WTC11 (cell line): ENCODE results near the gene LMOD1. TPM values are rescaled to one million over a fixed set of nuclear protein-coding genes. Genes with fewer than 3 reads are reported as not detected.

Experiments
- ATAC-seq: fragments of 200-7000 bp; cut with Tn5 transposase; 2 replicates; pipeline ENCODE4 v1.10.0; 2021; ENCODE audit warnings: mild to moderate bottlenecking, moderate library complexity
- CTCF ChIA-PET: fragments of 300-600 bp; sonication (Branson Sonifier 250); formaldehyde crosslinking; loops from one replicate; lab custom pipeline; 2021; ENCODE audit warnings: antibody characterized with exemption; lab: Charles Lee
- POLR2A ChIA-PET: fragments of 350-600 bp; sonication (Branson Sonifier 250); formaldehyde crosslinking; loops from one replicate; lab custom pipeline; 2021; ENCODE audit warnings: antibody characterized with exemption; lab: Charles Lee
- DNase-seq: peaks from one replicate; pipeline ENCODE4 v3.0.0; 2021; ENCODE audit warnings: low spot score
- H3K27ac Mint-ChIP-seq: 2 replicates; pipeline ENCODE4 v1.8.0; 2021; ENCODE audit warnings: mixed read lengths
- H3K27me3 Mint-ChIP-seq: 2 replicates; pipeline ENCODE4 v1.8.0; 2021; ENCODE audit warnings: low read depth, mild to moderate bottlenecking, moderate library complexity, mixed read lengths
- H3K36me3 Mint-ChIP-seq: 2 replicates; pipeline ENCODE4 v1.8.0; 2021; ENCODE audit warnings: mixed read lengths
- H3K4me1 Mint-ChIP-seq: 2 replicates; pipeline ENCODE4 v1.8.0; 2022; ENCODE audit warnings: mixed read lengths
- H3K4me3 Mint-ChIP-seq: 2 replicates; pipeline ENCODE4 v1.8.0; 2021; ENCODE audit warnings: mild to moderate bottlenecking, moderate library complexity, mixed read lengths
- H3K9me3 Mint-ChIP-seq: 2 replicates; pipeline ENCODE4 v1.8.0; 2021; ENCODE audit warnings: mixed read lengths
- AFF4 ChIP-seq: sonication (generic); formaldehyde crosslinking; IDR thresholded peaks from 2 replicates; pipeline ENCODE4 v1.8.1; 2023; ENCODE audit warnings: mild to moderate bottlenecking, missing genetic modification reagents, borderline replicate concordance
- CREB1 ChIP-seq: sonication (generic); formaldehyde crosslinking; IDR thresholded peaks from 2 replicates; pipeline ENCODE4 v1.8.0; 2023; ENCODE audit warnings: mild to moderate bottlenecking, missing genetic modification reagents
- CREM ChIP-seq: sonication (generic); formaldehyde crosslinking; IDR thresholded peaks from 2 replicates; pipeline ENCODE4 v1.8.1; 2022; ENCODE audit warnings: mild to moderate bottlenecking, missing genetic modification reagents, moderate library complexity
- EMX1 ChIP-seq: fragments of 250-450 bp; sonication (Bioruptor Pico); IDR thresholded peaks from 2 replicates; pipeline ENCODE4 v1.8.0; 2021; ENCODE audit warnings: mild to moderate bottlenecking
- ESRRA ChIP-seq: sonication (generic); formaldehyde crosslinking; IDR thresholded peaks from 2 replicates; pipeline ENCODE4 v1.8.1; 2022; ENCODE audit warnings: mild to moderate bottlenecking, missing genetic modification reagents, borderline replicate concordance
- ETV6 ChIP-seq: sonication (generic); formaldehyde crosslinking; IDR thresholded peaks from 2 replicates; pipeline ENCODE4 v1.8.1; 2022; ENCODE audit warnings: mild to moderate bottlenecking, missing genetic modification reagents
- FOXK1 ChIP-seq: sonication (generic); formaldehyde crosslinking; IDR thresholded peaks from 2 replicates; pipeline ENCODE4 v1.8.0; 2022; ENCODE audit warnings: mild to moderate bottlenecking, moderate library complexity, missing genetic modification reagents
- IRF1 ChIP-seq: sonication (generic); formaldehyde crosslinking; IDR thresholded peaks from 2 replicates; pipeline ENCODE4 v1.8.0; 2023; ENCODE audit warnings: missing genetic modification reagents
- KAT7 ChIP-seq: sonication (generic); formaldehyde crosslinking; IDR thresholded peaks from 2 replicates; pipeline ENCODE4 v1.8.1; 2023; ENCODE audit warnings: missing genetic modification reagents, mild to moderate bottlenecking, borderline replicate concordance
- NR3C1 ChIP-seq: sonication (generic); formaldehyde crosslinking; conservative IDR thresholded peaks from 2 replicates; pipeline ENCODE4 v1.8.1; 2023; ENCODE audit warnings: low read depth, mild to moderate bottlenecking, missing genetic modification reagents
- OVOL2 ChIP-seq: fragments of 250-450 bp; sonication (Bioruptor Pico); IDR thresholded peaks from 2 replicates; pipeline ENCODE4 v1.9.0; 2021; ENCODE audit warnings: mild to moderate bottlenecking, borderline replicate concordance
- RELA ChIP-seq: sonication (generic); formaldehyde crosslinking; IDR thresholded peaks from 2 replicates; pipeline ENCODE4 v1.8.1; 2022; ENCODE audit warnings: missing genetic modification reagents, mild to moderate bottlenecking, borderline replicate concordance
- RORB ChIP-seq: fragments of 250-450 bp; sonication (Bioruptor Pico); IDR thresholded peaks from 2 replicates; pipeline ENCODE4 v1.9.0; 2021; ENCODE audit warnings: mild to moderate bottlenecking
- SMAD4 ChIP-seq: sonication (generic); formaldehyde crosslinking; IDR thresholded peaks from 2 replicates; pipeline ENCODE4 v1.8.0; 2022; ENCODE audit warnings: mild to moderate bottlenecking, missing genetic modification reagents
- TEAD1 ChIP-seq: sonication (generic); formaldehyde crosslinking; IDR thresholded peaks from 2 replicates; pipeline ENCODE4 v1.8.0; 2022; ENCODE audit warnings: mild to moderate bottlenecking, missing genetic modification reagents
- TEAD4 ChIP-seq: sonication (generic); formaldehyde crosslinking; IDR thresholded peaks from 2 replicates; pipeline ENCODE4 v1.8.0; 2022; ENCODE audit warnings: mild to moderate bottlenecking, missing genetic modification reagents
- ZBTB21 ChIP-seq: sonication (generic); formaldehyde crosslinking; IDR thresholded peaks from 2 replicates; pipeline ENCODE4 v1.8.1; 2023; ENCODE audit warnings: mild to moderate bottlenecking, missing genetic modification reagents, borderline replicate concordance
- ZNF121 ChIP-seq: sonication (generic); formaldehyde crosslinking; IDR thresholded peaks from 2 replicates; pipeline ENCODE4 v1.8.0; 2023; ENCODE audit warnings: missing genetic modification reagents
- ZNF138 ChIP-seq: sonication (generic); formaldehyde crosslinking; conservative IDR thresholded peaks from 2 replicates; pipeline ENCODE4 v1.8.1; 2022; ENCODE audit warnings: mild to moderate bottlenecking, moderate library complexity, missing genetic modification reagents
- ZNF281 ChIP-seq: sonication (generic); formaldehyde crosslinking; IDR thresholded peaks from 2 replicates; pipeline ENCODE4 v1.8.0; 2023; ENCODE audit warnings: mild to moderate bottlenecking, missing genetic modification reagents
- ZNF423 ChIP-seq: fragments of 250-450 bp; sonication (Bioruptor Pico); IDR thresholded peaks from 2 replicates; pipeline ENCODE4 v2.1.2; 2022; ENCODE audit warnings: mild to moderate bottlenecking, moderate library complexity
- ZSCAN18 ChIP-seq: fragments of 250-450 bp; sonication (Bioruptor Pico); IDR thresholded peaks from 2 replicates; pipeline ENCODE4 v2.1.2; 2022; ENCODE audit warnings: mild to moderate bottlenecking, moderate library complexity
- total RNA-seq: library from RNA; stranded (reverse); gene quantifications from 3 replicates; pipeline ENCODE4 v1.2.3, GENCODE V29; 2021

LMOD1 gene
- total RNA-seq, 1 experiment from 2014 or later: 1.5 TPM

- H3K27ac Mint-ChIP-seq: no peak overlapping the region
- no peaks in the 10 kb centered on the region for H3K36me3 Mint-ChIP-seq
- DNase-seq (no peak), ATAC-seq (no peak)
- H3K4me1 Mint-ChIP-seq: peaks cover 13% of the 10 kb centered on the region
- H3K27me3 Mint-ChIP-seq: peaks cover 2% of the 10 kb centered on the region; the same call in 1 of the 2 replicates
- no peak overlapping the region for H3K4me3 Mint-ChIP-seq
- ChIA-PET POLR2A (no interaction called here), CTCF (interaction anchor here (0.8 to 1.8 kb wide), 3 partner anchors 43 to 168 kb away, joined by 3 to 10 read pairs (median 3); no protein-coding TSS in a partner anchor)
- no peaks in the 10 kb centered on the region for H3K9me3 Mint-ChIP-seq
- no peak for TF ChIP-seq IRF1 (CRISPR knock-in tag)
- TF ChIP-seq RORB: no peak
- TF ChIP-seq RELA (CRISPR knock-in tag): no peak
- no peak for TF ChIP-seq AFF4 (CRISPR knock-in tag)
- TF ChIP-seq TEAD1 (CRISPR knock-in tag): no peak
- no peak for TF ChIP-seq CREM (CRISPR knock-in tag)
- no peak for TF ChIP-seq CREB1
- TF ChIP-seq FOXK1: no peak
Measured at GRCh38 chr1:201938440-201939035, 7.8 kb downstream of the LMOD1 start.

- Mint-ChIP-seq H3K4me3 (no peak overlapping the region), H3K27ac (no peak overlapping the region), H3K27me3 (peaks cover 2% of the 10 kb centered on the region; the same call in 1 of the 2 replicates), H3K4me1 (peaks cover 9% of the 10 kb centered on the region), H3K36me3 (no peaks in the 10 kb centered on the region), H3K9me3 (no peaks in the 10 kb centered on the region)
- DNase-seq (no peak), ATAC-seq (no peak)
- ChIA-PET CTCF (interaction anchor here (0.9 to 1.8 kb wide), 2 partner anchors 42 to 60 kb away, joined by 3 to 10 read pairs; no protein-coding TSS in a partner anchor), POLR2A (no interaction called here)
- no peak for TF ChIP-seq CREB1
- no peak for TF ChIP-seq ETV6
- TF ChIP-seq ZNF281 (CRISPR knock-in tag): no peak
- TF ChIP-seq, all 79 proteins: peak for 0
Measured at GRCh38 chr1:201937624-201938213, 8.6 kb downstream of the LMOD1 start.

- no peaks in the 10 kb centered on the region for H3K9me3 Mint-ChIP-seq
- DNase-seq: no peak
- ChIA-PET CTCF (interaction anchor here (1.2 kb wide), 1 partner anchor 38 kb away, joined by 5 read pairs; no protein-coding TSS in a partner anchor), POLR2A (no interaction called here)
- H3K4me1 Mint-ChIP-seq: no peaks in the 10 kb centered on the region
- H3K4me3 Mint-ChIP-seq: no peak overlapping the region
- no peaks in the 10 kb centered on the region for H3K36me3 Mint-ChIP-seq
- H3K27ac Mint-ChIP-seq: no peak overlapping the region
- H3K27me3 Mint-ChIP-seq: peaks cover 2% of the 10 kb centered on the region; the same call in 1 of the 2 replicates
- ATAC-seq: no peak
- TF ChIP-seq KAT7 (CRISPR knock-in tag): no peak
- no peak for TF ChIP-seq NR3C1
- TF ChIP-seq FOXK1: no peak
- TF ChIP-seq EMX1 (CRISPR knock-in tag): no peak
- no peak for TF ChIP-seq ZSCAN18 (CRISPR knock-in tag)
- TF ChIP-seq SMAD4: no peak
- TF ChIP-seq ZNF138: no peak
- TF ChIP-seq TEAD4 (CRISPR knock-in tag): no peak
- no peak for TF ChIP-seq OVOL2 (CRISPR knock-in tag)
- no peak for TF ChIP-seq ZNF121 (CRISPR knock-in tag)
- TF ChIP-seq ESRRA (CRISPR knock-in tag): no peak
- no peak for TF ChIP-seq ZBTB21 (CRISPR knock-in tag)
- TF ChIP-seq ZNF423: no peak
Measured at GRCh38 chr1:201933840-201934430, 12.4 kb downstream of the LMOD1 start.
